GM21367 (cell line): ENCODE results near the gene KPNA5.

Experiments used
- ATAC-seq: cut with Tn5 transposase; IDR thresholded peaks from one replicate; pipeline ENCODE4 v1.9.1; 2021; ENCODE audit not compliant: unreplicated experiment

Gene KPNA5

DNA sequence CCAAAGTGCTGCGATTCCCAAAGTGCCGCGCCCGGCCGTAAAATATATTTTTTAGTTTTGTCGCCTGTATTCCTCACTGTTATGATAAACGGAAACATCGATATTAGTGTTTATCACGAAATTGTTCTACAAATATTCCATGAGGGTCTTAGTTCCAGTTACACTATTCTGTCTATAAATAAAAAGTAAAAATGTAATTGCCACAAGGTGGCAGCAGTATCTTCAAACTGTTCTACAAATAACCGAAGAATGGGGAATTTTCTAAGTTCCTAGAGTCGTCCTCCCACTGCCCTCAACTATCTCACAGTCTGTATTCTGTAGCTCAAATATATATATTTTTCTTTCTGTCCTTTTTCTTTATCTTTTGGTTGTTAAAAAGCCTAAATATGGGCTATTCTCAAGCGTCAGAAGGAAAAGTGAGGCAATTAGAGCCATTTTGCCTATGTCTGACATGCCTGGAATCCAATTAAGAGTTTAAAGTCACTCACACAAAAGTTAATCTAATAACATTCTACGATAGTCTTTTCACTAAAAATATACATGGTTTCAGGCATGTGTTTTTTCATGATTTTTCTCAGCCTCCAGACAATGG is 98.7 kb downstream of the KPNA5 start:
- ATAC-seq = peak; percentile 47

DNA sequence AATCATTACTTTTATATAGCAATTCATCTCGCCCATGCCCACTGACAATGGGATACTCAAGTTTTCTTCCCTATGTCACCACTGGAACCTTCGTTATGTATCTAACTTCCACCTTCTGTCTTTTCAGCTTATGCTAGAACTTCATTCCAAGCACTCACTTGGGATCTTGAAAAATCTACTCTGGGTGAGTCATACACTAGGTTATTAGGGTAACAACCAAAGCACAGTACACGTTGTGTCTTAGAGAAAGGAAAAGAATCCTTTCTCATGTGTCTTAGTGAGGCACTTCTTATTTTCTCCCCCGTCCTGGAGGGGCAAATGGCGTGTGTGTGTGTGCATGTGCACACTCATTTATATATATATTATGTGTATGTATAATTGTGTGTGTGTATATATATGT is 102.8 kb downstream of the KPNA5 start:
- ATAC-seq = no peak
